GM19025 (cell line): ENCODE data around the gene OSBP2.

Experiments used
- ATAC-seq: cut with Tn5 transposase; IDR thresholded peaks from one replicate; pipeline ENCODE4 v1.9.1; 2021; ENCODE audit warnings: mild to moderate bottlenecking, low read depth, moderate library complexity; ENCODE audit not compliant: unreplicated experiment

OSBP2 gene

GRCh38 chr22:30953206-30953605 lies 258.5 kb downstream of the OSBP2 start:
- ATAC-seq = no peak

- ATAC-seq = no peak
Measured at GRCh38 chr22:30955153-30955552, 260.5 kb downstream of the OSBP2 start.
